ENCODE results near the gene GNAL.

Gene GNAL

GRCh38 chr18:11721720-11722119, 32.7 kb downstream of the GNAL start:
- Histone ChIP-seq H3K9me2 (replicated peaks; ENCODE audit: insufficient read depth, low read length) (no peaks in the 10 kb centered on the region), H3K79me2 (ENCODE audit: insufficient read depth, low read length) (no peaks in the 10 kb centered on the region)

GRCh38 chr18:11724781-11725180, 35.7 kb downstream of the GNAL start:
- Histone ChIP-seq H3K9me3 (ENCODE audit: insufficient read depth, low read length) (no peaks in the 10 kb centered on the region), H3F3A (ENCODE audit: insufficient read depth) (no peaks in the 10 kb centered on the region), H3K36me3 (ENCODE audit: low read length) (no peaks in the 10 kb centered on the region), H3K4me2 (ENCODE audit: low read depth, low read length, poor library complexity, severe bottlenecking) (no peak overlapping the region), H4K20me1 (ENCODE audit: low read depth, low read length) (no peaks in the 10 kb centered on the region), H3K9me2 (replicated peaks; ENCODE audit: insufficient read depth, low read length) (no peaks in the 10 kb centered on the region), H2AFZ (ENCODE audit: low read depth, low read length, severe bottlenecking) (no peak overlapping the region), H3K79me2 (ENCODE audit: insufficient read depth, low read length) (no peaks in the 10 kb centered on the region), H3K27me3 (ENCODE audit: low read length) (no peaks in the 10 kb centered on the region), H3K27ac (ENCODE audit: low read depth, low read length) (no peak overlapping the region), H3K4me3 (ENCODE audit: insufficient read depth, low read length, poor library complexity, severe bottlenecking) (no peak overlapping the region), H3K9ac (ENCODE audit: low read length) (no peak overlapping the region)
- TF ChIP-seq EZH2phosphoT487 (conservative IDR thresholded peaks at IDR 0.05; ENCODE audit: low read length): no peak
- no peak for TF ChIP-seq CTCF (IDR thresholded peaks at IDR 0.05; ENCODE audit: insufficient read depth, low read length, poor library complexity, severe bottlenecking)

More at GRCh38 chr18:11721720-11722119, 32.7 kb downstream of the GNAL start:
- Histone ChIP-seq H3F3A (ENCODE audit: insufficient read depth) (no peaks in the 10 kb centered on the region), H3K36me3 (ENCODE audit: low read length) (no peaks in the 10 kb centered on the region), H4K20me1 (ENCODE audit: low read depth, low read length) (no peaks in the 10 kb centered on the region), H2AFZ (ENCODE audit: low read depth, low read length, severe bottlenecking) (no peak overlapping the region), H3K9me3 (ENCODE audit: insufficient read depth, low read length) (no peaks in the 10 kb centered on the region), H3K27me3 (ENCODE audit: low read length) (no peaks in the 10 kb centered on the region), H3K4me3 (ENCODE audit: insufficient read depth, low read length, poor library complexity, severe bottlenecking) (no peak overlapping the region), H3K27ac (ENCODE audit: low read depth, low read length) (no peak overlapping the region), H3K9ac (ENCODE audit: low read length) (no peak overlapping the region), H3K4me2 (ENCODE audit: low read depth, low read length, poor library complexity, severe bottlenecking) (no peak overlapping the region)
- TF ChIP-seq EZH2phosphoT487 (conservative IDR thresholded peaks at IDR 0.05; ENCODE audit: low read length) (no peak), CTCF (IDR thresholded peaks at IDR 0.05; ENCODE audit: insufficient read depth, low read length, poor library complexity, severe bottlenecking) (no peak)

GRCh38 chr18:11726556-11726955, 37.5 kb downstream of the GNAL start:
- H3K9me3 ChIP-seq (ENCODE audit: insufficient read depth, low read length): no peaks in the 10 kb centered on the region
- no peaks in the 10 kb centered on the region for H4K20me1 ChIP-seq (ENCODE audit: low read depth, low read length)
- H3K79me2 ChIP-seq (ENCODE audit: insufficient read depth, low read length): no peaks in the 10 kb centered on the region
- no peak for TF ChIP-seq EZH2phosphoT487 (conservative IDR thresholded peaks at IDR 0.05; ENCODE audit: low read length)
- TF ChIP-seq CTCF (IDR thresholded peaks at IDR 0.05; ENCODE audit: insufficient read depth, low read length, poor library complexity, severe bottlenecking): no peak
- H3K36me3 ChIP-seq (ENCODE audit: low read length): no peaks in the 10 kb centered on the region
- no peak overlapping the region for H2AFZ ChIP-seq (ENCODE audit: low read depth, low read length, severe bottlenecking)
- no peaks in the 10 kb centered on the region for H3F3A ChIP-seq (ENCODE audit: insufficient read depth)
- H3K9me2 ChIP-seq (replicated peaks; ENCODE audit: insufficient read depth, low read length): no peaks in the 10 kb centered on the region
- no peaks in the 10 kb centered on the region for H3K27me3 ChIP-seq (ENCODE audit: low read length)
- H3K27ac ChIP-seq (ENCODE audit: low read depth, low read length): no peak overlapping the region
- no peak overlapping the region for H3K4me3 ChIP-seq (ENCODE audit: insufficient read depth, low read length, poor library complexity, severe bottlenecking)
- H3K9ac ChIP-seq (ENCODE audit: low read length): no peak overlapping the region
- H3K4me2 ChIP-seq (ENCODE audit: low read depth, low read length, poor library complexity, severe bottlenecking): no peak overlapping the region
